Colon (tissue), 2 donors: ENCODE measurements around the gene ZNF750.

Experiments used
- FAIRE-seq: peaks from 2 replicates; lab custom pipeline; 2012; peaks lifted over from hg19 to GRCh38; lab: Jason Lieb, UNC
- donor health status: control.
- donor health status: control.

ZNF750 gene

GRCh38 chr17:82872591-82873520, 33.0 kb upstream of the ZNF750 start:
- FAIRE-seq: no peak

- no peak for FAIRE-seq
Measured at GRCh38 chr17:82871776-82872561, 32.1 kb upstream of the ZNF750 start.

GRCh38 chr17:82871056-82871775, 31.4 kb upstream of the ZNF750 start:
- no peak for FAIRE-seq

DNA sequence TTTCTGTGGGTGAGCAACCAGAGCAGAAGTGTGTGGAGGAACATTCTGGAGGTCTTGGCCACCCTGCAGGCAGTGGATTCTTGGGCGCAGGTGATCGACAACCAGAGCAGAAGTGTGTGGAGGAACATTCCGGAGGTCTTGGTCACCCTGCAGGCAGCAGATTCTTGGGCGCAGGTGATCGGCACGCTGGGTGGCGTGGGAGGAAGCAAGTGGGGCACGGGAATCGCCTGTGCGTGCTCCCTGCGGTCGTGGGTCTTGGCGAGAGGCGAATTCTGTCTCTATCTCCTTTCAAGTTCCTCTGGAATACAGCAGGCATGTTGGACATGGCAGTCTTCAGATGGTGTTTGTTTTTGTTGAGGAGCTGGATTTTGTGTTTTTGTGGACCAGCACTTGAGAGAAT, 30.7 kb upstream of the ZNF750 start:
- FAIRE-seq: no peak

- FAIRE-seq: no peak
Measured at GRCh38 chr17:82870091-82870491, 30.3 kb upstream of the ZNF750 start.

DNA sequence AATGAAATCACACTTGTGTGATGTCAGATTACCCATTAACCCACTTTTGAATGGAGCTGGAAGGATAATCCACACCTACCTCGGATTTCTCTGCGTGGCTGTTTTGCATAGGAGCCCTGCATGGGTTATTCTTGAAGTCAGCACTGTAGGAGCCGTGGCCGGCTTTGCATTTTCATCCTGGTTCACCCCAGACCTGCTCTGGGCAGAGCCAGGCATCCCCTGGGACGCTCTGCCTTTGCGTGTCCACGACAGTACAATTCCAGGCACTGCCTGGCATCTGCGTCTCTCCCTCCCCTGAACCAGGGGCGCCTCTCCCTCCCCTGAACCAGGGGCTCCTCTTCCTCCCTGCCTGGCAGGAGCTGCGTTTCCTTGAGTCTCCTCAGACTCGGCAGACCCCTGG, 29.7 kb upstream of the ZNF750 start:
- FAIRE-seq: no peak

- no peak for FAIRE-seq
Measured at GRCh38 chr17:82868715-82869131, 28.9 kb upstream of the ZNF750 start.

- FAIRE-seq: no peak
Measured at GRCh38 chr17:82867763-82868325, 28.0 kb upstream of the ZNF750 start.

DNA sequence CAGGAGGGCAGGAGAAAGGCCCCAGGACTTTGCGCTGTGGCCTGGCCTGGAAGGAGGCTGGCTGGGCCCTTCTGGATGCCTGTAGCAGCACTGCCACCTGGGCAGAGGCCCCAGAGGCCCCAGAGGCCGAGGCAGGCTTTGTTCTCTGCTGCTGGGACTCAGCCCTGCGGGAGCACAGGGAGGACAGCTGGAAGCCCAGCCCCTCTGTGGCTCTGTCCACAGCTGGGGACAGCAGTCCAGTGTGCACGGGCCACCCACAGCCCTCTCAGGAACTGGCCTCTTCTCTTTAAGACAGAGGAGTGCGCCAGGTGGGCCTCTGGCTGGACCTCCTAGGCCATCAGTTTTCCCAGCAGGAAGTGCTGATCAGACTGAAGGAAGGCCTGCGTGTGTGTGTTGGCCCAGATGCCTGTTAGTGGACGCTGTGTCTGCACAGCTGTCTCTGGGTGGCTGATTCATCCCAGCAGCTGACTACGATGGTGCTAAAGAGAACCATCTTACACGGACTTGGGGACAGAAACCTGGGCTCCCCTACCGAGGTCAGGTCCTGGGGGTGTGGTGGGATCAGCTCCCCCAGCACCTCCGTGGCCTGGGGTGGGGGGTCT, 26.9 kb upstream of the ZNF750 start:
- FAIRE-seq: no peak

- no peak for FAIRE-seq
Measured at GRCh38 chr17:82865774-82866395, 26.1 kb upstream of the ZNF750 start.

GRCh38 chr17:82865274-82865673, 25.5 kb upstream of the ZNF750 start:
- FAIRE-seq: no peak

- no peak for FAIRE-seq
Measured at GRCh38 chr17:82864713-82865248, 25.0 kb upstream of the ZNF750 start.

GRCh38 chr17:82863941-82864712, 24.3 kb upstream of the ZNF750 start:
- FAIRE-seq: no peak

DNA sequence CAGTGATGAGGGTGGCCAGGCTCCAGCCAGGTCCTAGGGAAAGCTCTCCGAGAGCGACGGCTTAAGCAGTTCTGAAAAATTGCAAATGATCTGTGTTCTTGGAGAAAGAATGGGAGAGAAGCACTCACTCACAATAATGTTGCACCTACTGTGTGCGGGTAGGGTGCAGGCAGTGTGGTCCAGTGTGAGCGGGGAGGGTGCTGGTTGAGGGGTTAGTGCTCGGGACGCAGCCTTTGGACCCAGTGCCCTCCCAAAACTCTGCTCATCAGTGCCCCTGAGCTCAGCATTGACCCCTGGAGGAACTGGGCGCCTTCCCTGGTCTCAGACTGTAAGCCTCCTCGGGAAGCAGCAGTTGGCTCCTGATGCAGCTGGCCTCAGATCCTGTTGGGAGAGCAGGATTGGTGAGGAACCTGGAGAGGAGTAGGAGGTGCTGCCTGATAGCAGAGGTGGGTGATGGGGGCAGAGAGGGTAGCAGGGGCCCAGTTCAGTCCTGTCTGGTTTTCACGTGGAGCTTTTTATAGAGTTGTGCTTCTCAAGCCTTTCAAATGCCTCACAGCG, 23.6 kb upstream of the ZNF750 start:
- no peak for FAIRE-seq

GRCh38 chr17:82862737-82863382, 23.0 kb upstream of the ZNF750 start:
- no peak for FAIRE-seq

DNA sequence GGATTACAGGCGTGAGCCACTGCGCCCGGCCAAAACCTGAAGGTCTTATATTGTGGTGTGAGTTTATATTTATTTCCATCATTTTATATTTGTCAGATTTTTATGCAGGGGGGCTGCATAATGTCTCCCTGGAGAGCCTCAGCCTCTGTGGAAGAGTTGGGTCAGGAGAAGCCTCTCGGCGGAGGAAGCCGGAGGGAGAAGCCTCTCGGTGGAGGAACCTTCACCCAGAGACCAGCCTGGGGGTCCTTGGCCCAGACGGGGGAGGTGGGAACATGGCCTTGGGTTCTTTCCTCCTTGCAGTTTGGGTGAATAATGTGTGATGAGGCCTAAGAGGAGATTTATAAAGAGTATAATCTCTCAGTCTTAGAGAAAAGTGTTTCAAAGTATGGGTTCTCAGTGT, 22.4 kb upstream of the ZNF750 start:
- FAIRE-seq: no peak

DNA sequence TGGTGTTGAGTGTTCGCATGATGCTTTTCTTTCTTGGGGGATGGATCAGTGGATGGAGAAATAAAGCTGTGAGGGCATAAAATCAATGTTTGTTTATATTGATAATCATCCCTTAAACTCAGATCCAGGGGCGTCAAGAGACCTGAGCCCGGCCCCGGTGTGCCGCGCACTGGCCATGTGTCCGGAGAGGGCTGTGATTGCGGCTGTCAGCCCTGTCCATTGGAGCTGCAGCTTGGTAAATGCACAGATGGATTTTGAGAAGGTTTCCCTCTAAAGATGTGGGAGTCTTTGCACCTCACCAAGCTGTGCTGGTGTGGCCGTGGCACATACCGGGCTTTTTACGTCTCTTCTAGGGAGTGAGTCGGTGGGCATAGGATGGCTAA, 21.6 kb upstream of the ZNF750 start:
- FAIRE-seq: no peak

GRCh38 chr17:82860606-82861392, 21.0 kb upstream of the ZNF750 start:
- FAIRE-seq: no peak
